GM18526 (cell line): ENCODE data around the gene SRSF10.

Experiments used
- POLR2A ChIP-seq: IDR thresholded peaks from 3 replicates; pipeline ENCODE4 v1.6.1; 2011; ENCODE audit not compliant: insufficient read length; ENCODE audit errors: extremely low read depth

SRSF10 gene

DNA sequence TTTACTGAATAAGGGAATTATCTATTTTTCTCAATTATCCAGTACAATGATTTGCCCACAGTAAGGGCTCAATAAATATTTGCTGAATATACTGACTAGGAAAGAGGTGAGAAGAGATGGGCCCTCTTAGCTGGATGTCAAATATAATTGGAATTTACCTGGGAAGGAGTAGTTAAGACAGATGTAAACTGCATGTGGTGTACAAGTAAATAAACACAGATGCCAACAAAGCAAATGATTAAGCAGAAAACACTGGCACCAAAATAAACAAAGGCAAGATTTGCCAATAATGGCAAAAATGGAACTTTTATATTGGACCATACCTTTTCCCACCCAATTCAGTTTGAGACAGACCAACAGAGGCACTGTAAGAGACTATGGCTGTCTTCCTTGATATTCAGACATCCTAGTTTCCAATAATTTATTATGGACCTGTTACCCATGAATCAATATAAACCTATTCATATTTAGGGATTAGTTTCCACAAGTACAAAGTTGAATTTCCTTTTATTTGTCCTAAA, 13.1 kb downstream of the SRSF10 start:
- no peak for TF ChIP-seq POLR2A

DNA sequence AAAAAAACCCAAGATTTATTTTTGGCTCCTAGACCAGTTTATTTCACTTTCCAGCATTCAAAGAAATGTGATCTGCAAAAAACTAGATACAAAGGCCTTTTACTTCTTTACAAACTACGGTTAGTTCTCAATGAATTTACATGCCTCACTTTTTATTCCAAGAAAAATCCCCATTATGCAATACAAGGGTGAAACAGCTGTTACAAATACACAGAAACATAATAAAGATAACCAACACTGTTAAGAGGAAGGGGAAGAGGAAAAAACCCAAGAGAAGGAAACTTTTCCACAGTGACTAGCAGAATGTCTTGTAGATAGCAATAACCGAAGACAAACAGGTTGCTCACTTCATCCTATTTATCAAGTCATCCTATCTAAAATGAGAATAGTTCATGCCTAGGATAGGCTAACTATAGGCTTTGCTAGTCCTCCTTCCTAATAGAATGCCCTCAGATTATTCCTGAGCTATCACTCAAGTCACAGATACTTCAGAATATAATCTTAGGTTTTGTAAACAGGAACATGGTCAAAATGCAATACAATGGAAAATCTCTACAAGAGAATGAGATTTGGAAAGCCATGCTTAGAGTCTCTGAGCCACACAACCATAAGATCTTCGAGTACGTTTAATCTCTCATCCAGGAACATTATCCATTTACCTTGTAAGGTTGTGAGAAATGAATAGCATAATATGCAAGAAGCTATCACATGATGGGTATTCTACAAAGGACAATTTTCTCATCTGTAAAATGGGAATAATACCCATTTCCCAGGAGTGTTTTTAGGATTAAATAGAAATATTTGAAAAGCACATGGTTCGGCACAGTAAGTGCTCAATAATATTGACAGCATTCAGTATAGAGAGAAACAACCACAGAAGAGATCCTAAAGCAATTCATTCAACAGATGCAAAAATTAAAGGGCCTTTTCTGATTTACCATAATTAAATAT, 15.1 kb downstream of the SRSF10 start:
- TF ChIP-seq POLR2A = no peak

DNA sequence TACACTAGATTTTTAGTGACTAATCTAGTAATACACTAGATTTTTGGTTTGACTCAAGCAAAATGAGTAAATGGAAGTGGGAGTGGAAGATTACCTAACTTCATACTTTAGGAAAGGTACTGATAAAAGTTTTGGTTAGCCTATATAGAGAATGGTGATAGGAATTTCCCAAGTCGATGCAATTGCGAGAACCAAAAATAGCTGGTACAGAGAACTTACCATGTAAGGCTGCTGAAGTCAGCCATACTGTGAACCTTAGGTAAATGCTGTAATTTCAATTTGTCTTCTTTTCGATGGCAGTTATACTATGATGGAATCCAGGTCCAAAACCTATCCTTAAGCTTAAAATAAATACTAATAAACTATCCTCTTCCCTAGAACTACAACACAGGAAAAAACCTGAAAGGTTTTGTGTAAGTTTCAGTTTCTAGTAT, 15.9 kb downstream of the SRSF10 start:
- no peak for TF ChIP-seq POLR2A

DNA sequence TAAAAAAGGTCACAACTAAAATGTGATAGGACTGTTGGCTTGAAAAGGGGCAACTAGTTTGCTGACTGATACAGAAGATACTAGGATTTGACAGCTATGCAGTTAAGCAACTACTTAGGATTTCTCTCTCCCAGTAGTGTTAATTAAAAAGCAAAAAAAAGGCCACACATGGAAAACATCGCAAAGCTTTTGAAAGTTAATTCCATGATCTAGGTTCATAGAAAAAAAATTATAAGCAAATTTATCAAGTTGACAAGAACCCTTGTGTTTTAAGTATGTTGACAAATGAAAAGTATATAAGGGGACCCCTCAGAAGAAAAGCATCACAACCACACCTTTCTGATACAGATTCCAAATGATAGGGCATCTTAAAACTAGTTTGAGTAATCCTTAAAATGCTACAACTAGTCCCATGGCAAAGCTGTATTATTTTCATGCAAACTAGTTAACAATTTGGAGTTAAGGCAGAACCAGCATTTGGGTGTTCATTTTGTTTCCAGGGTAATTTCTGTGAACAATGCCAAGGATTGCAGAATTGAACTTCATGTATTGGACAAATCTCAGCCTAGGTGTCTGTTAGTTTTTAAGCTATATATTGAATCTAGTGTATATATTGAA, 16.4 kb downstream of the SRSF10 start:
- TF ChIP-seq POLR2A = peak; percentile 22

DNA sequence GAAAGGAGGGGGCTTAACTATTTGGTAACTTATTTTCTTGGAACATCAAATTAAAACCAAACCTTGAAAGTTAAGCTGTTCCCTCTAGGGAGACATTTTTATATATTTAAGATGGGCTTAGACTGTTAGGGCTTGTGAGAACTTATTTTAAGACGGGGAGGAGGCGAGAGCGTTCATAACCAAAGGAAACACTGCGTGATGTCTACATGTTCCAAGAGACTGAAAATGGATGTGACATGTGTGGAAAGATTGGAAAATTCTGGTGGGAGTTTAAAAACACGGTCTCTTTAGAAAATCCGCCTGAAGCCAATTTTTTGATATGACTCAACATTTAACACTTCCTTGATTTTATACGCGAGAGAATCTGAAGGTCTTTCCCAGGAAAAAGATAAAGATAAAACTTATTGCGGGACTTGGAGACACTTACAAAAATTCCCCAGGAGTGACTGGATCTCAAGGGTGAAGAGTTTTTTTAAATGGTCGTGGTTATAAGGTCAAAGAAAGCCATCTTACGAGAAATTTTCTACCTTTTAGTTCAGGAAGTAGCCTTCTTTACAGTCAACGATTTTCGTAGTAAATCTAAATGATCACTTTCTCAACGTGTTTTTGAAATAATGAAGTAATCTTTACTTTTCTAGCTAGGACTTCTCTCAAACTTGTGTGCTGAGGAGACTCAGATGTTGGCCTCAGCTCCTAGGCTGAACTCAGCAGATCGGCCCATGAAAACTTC, 19.7 kb downstream of the SRSF10 start:
- no peak for TF ChIP-seq POLR2A

DNA sequence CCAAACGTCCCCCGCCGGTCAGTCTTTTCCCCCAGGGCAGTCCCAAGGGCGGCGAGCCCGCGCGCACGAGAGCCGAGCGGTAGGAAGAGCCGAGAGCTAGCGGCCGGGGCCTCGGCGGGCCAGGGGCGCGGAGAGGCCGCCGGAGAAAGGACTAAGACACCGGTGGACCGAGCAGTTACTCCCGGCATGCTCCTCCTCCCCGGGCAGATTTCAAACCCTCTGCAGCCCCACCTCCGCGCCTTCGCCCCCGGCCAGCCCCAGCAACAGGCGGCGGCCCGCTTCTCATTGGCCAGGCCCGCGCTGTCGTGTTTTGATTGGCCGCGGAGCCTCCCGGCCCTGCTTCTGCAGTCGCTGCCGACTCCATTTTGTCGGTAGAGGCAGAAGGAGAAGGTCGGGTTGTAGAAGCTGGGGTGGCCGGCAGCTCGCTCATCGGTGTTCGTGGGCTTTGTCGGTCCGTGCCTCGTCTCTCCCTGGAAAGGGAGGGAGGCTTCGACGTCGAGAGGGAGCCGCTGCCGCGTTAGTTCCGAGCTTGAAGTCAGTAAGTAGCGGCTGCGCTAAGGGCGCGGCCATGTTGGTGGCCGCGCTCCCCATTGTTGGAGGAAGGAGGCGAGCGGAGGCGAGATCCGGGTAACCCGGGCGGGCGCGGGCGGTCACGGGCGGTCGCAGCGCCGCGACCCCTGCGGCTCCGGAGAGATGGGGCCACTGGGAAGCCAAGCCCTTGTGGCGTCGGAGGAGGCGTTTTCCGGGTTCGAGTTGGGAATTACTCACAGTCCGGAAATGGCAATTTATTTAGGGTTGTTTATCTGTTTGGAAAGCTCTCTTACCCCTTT, 20.5 kb downstream of the SRSF10 start, which contains the start of gene PNRC2:
PNRC2 (plus strand) TSS at position 368 of the 830 bp plus-strand sequence. CDS start 1,630 bp downstream, outside the sequence.
- TF ChIP-seq POLR2A = peak; percentile 81

DNA sequence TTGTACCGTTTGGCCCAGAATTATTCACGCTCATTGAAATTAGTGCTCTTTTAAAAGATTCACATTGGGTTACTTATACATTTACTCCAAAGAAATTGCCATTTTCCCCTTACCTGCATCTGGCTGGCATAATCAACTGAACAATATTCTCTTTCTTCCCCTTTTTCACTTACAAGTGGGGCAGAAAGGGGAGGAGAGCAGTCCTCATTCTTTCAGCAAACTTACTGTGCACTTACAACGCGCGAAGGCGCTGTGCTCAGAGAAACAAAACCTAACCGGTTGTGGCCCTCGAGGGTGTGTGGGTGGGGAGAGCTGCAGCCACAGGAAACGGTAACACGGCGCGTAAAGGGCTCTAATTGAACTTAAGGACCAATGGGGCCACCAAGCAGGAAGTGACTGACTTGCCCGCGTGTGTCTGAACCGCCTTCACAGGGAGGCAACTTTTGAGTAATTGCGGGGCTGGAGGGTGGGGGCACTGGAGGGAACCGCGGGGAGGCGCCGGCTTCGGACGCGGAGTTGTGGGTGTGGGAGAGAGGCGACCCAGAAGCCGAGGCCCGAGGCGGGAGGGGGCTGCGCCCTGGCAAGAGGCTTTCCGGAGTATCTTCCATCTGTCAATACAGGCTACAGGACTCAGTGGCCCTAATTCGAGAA, 21.2 kb downstream of the SRSF10 start:
- TF ChIP-seq POLR2A = peak; percentile 59

DNA sequence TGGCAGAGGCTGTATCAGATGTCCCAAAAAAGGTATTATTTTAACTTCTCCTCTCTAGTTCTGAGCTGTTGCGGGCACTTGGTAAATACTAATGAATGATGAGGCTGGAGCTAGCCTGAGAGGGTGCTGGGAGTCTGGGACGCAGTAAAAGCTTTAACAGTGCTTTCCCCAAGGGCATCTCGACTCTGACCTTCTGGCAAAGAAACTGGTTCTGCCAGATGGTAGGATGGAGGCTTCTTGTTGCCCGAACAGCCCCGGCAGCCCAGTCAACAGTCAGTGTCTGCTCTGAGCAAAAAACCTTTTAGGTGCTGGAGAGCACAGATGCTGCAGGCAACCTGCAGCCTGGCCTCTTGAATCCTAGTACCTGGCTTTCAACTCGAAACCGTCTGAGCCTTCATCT, 23.0 kb downstream of the SRSF10 start:
- TF ChIP-seq POLR2A = no peak

DNA sequence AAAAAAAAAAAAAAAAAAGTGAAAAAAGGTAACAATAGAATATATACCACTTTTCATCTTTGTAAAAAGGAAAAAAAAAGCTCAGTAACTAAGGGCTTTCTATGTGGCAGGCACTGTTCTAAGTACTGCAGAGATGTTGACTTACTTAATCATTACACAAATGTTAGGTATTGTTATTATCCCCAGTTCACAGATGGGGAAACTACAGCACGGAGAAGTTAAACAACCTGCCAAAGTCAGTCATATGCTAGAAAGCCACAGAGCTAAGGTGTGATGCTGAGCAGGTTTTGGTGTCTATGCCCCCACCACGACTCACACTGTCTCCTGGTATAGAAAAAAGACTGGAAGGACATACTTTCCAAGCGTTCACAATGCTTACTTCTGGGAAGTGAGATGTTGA, 27.1 kb downstream of the SRSF10 start:
- no peak for TF ChIP-seq POLR2A

DNA sequence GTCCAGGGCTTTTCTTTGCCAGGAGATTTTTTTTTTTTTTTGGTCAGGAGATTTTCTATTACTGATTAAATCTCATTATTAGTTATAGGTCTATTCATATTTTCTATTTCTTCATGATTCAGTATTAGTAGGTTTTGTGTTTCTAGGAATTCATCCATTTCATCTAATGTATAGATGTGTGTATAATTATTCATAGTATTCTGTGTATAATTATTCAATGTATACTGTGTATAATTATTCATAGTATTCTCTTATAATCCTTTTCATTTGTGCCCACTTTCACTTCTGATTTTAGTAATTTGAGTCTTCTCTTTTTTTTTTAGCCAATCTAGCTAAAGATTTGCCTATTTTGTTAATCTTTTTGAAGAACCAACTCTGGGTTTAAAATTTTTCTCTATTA, 32.8 kb downstream of the SRSF10 start:
- TF ChIP-seq POLR2A = no peak

DNA sequence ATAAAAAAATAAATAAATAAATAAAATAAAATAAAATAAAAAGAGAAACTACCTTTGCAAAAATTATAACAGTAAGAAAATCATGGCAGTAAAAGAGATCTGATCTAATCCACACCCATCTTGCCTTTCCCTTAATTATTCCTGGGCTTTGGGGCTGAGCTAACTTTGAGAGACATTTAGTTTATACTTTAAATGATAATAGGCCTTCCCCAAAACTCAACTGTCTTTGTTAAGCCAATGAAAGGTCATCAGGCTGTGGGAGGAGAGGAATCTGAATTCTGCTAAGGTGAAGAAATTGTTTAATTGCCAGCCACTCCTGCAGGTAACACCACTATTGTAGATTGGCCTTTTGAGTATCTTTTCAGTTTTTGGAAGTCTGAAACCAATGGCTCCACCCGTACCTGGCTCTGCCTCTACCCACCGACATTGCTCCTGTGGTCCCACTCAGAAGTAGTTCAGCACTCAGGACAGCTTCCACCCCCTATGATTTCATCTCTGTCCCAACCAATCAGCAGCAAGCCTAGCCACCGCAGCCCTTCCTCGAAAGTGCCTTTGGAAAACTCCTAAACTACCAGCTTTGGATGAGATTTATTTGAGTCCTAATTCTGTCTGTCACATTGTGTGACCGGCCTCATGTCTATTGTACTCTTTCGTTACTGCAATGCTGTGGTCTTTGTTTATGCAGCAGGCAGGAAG, 43.5 kb downstream of the SRSF10 start:
- TF ChIP-seq POLR2A = no peak

DNA sequence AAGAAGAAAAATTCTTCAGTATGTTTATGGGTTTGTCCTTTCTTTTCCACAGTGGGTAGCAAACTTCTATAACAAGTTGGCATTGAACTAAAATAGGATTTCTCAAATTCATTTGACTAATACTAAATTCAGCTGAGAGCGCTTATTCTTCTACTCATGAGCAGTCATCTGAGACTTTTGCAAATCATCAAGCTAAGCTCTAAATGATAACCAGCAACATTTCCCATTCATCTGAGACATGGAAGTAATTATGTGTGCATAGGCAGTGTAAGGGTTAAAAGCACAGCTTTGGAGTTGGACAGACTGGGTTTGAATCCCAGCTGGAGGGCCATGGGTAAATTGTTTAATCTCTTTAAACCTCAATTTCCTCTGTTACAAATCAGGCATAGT, 48.6 kb downstream of the SRSF10 start:
- TF ChIP-seq POLR2A = no peak

DNA sequence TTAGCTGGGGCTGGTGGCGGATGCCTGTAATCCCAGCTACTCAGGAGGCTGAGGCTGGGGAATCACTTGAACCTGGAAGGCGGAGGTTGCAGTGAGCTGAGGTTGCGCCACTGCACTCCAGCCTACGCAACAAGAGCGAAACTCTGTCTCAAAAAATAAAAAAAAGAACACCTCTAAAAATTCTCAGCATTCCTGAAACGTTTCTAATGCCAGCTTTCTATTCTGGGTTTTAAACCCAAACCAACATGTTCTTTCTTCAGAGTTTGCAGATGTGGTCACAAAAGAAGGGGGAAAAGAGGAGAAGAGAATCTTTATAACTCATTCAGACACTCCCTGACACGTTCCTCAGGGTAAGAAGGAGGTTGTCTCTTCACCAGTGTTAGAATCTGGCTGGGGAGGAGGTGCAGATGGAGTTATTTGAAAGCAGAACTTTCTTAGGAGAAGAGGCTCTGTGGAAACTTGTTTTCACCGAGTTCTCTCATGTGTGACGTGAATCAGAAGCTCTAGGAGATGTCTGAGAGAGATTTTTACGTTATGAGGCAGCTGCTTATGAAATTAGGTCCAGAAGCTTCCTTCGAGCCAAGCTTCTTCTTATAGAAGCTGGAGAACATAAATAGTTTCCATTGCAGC, 49.2 kb downstream of the SRSF10 start:
- TF ChIP-seq POLR2A = no peak
